ENCODE data around the gene COPG1.

COPG1 gene

GRCh38 chr3:129280183-129280582 lies 30.8 kb downstream of the COPG1 start:
- H3K27ac ChIP-seq (ENCODE audit: low read length) = no peak overlapping the region
- no peak overlapping the region for H3K4me3 ChIP-seq (ENCODE audit: low read length)
- peaks cover 5% of the 10 kb centered on the region for H3K36me3 ChIP-seq (ENCODE audit: control insufficient read depth, insufficient read depth, low read length)
- no peak for DNase-seq (ENCODE audit: low read depth, low spot score)
- WGBS (ENCODE audit: insufficient coverage, insufficient read length) = no CpG with 5 or more reads among the region's 2 CpGs
- no peaks in the 10 kb centered on the region for H3K27me3 ChIP-seq (ENCODE audit: control insufficient read depth, insufficient read depth, low read length)
- peaks cover 2% of the 10 kb centered on the region; the same call in 1 of the 2 replicates for H3K4me1 ChIP-seq (ENCODE audit: control insufficient read depth, insufficient read depth, low read length)
- no peaks in the 10 kb centered on the region for H3K9me3 ChIP-seq (ENCODE audit: control insufficient read depth, insufficient read depth, low read length)

GRCh38 chr3:129281726-129282125 lies 32.3 kb downstream of the COPG1 start:
- Histone ChIP-seq H3K27ac (ENCODE audit: low read length) (no peak overlapping the region), H3K36me3 (ENCODE audit: control insufficient read depth, insufficient read depth, low read length) (peaks cover 4% of the 10 kb centered on the region), H3K27me3 (ENCODE audit: control insufficient read depth, insufficient read depth, low read length) (no peaks in the 10 kb centered on the region), H3K9me3 (ENCODE audit: control insufficient read depth, insufficient read depth, low read length) (no peaks in the 10 kb centered on the region), H3K4me1 (ENCODE audit: control insufficient read depth, insufficient read depth, low read length) (peaks cover 2% of the 10 kb centered on the region; the same call in 1 of the 2 replicates), H3K4me3 (ENCODE audit: low read length) (no peak overlapping the region)
- no CpG with 5 or more reads among the region's 5 CpGs for WGBS (ENCODE audit: insufficient coverage, insufficient read length)
- no peak for DNase-seq (ENCODE audit: low read depth, low spot score)

DNA sequence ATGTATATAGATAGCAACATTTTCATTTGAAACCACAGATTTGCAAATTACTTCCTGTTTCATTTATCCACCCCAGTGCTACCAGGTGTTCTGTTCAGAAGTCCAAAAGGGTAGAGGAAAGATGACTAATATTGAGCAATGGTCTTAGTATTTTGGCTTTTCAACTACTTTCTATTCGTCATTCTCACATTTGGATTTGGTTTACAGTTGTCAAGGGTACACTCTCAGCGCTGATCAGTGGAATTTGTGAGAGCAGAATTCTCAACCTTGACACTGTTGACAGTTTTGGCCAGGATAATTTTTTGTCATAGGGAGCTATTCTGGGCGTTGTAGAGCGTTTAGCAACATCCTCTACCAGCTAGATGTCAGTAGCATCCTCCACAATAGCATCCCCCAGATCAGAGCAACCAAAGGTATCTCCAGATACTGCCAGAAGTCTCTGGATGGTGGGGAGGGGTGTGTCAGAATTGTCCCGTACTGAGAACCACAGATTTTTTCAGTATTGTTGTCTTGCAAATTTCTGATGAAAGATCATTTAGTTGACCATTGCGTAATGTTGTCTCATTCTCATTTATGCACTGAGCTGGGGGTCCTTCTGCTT lies 33.4 kb downstream of the COPG1 start:
- H3K27ac ChIP-seq (ENCODE audit: low read length) = no peak overlapping the region
- no peak overlapping the region for H3K4me3 ChIP-seq (ENCODE audit: low read length)
- H3K36me3 ChIP-seq (ENCODE audit: control insufficient read depth, insufficient read depth, low read length) = no peaks in the 10 kb centered on the region
- H3K9me3 ChIP-seq (ENCODE audit: control insufficient read depth, insufficient read depth, low read length) = no peaks in the 10 kb centered on the region
- no CpG with 5 or more reads among the region's 6 CpGs for WGBS (ENCODE audit: insufficient coverage, insufficient read length)
- H3K27me3 ChIP-seq (ENCODE audit: control insufficient read depth, insufficient read depth, low read length) = no peaks in the 10 kb centered on the region
- DNase-seq (ENCODE audit: low read depth, low spot score) = no peak
- peaks cover 2% of the 10 kb centered on the region; the same call in 1 of the 2 replicates for H3K4me1 ChIP-seq (ENCODE audit: control insufficient read depth, insufficient read depth, low read length)

- WGBS (ENCODE audit: insufficient coverage, insufficient read length) = no CpG with 5 or more reads among the region's 2 CpGs
- H3K4me1 ChIP-seq (ENCODE audit: control insufficient read depth, insufficient read depth, low read length) = no peaks in the 10 kb centered on the region
- H3K27ac ChIP-seq (ENCODE audit: low read length) = no peak overlapping the region
- H3K9me3 ChIP-seq (ENCODE audit: control insufficient read depth, insufficient read depth, low read length) = no peaks in the 10 kb centered on the region
- no peak for DNase-seq (ENCODE audit: low read depth, low spot score)
- no peaks in the 10 kb centered on the region; the same call in 1 of the 2 replicates for H3K36me3 ChIP-seq (ENCODE audit: control insufficient read depth, insufficient read depth, low read length)
- no peak overlapping the region for H3K4me3 ChIP-seq (ENCODE audit: low read length)
- H3K27me3 ChIP-seq (ENCODE audit: control insufficient read depth, insufficient read depth, low read length) = no peaks in the 10 kb centered on the region
Observed at GRCh38 chr3:129286081-129286480, 36.7 kb downstream of the COPG1 start.

DNA sequence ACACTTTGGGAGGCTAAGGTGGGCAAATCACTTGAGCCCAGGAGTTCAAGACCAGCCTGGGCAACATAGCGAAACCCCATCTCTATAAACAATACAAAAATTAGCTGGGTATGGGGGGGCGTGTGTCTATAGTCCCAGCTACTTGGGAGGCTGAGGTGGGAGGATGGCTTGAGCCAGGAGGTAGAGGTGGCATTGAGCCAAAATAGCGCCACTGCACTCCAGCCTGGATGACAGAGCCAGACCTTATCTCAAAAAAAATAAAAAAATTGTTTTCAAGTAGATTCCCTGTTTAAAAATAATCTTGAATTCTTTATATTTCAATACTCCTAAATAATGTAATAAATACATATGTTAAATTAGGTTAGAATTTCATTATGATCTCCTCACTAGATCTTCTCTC lies 39.0 kb downstream of the COPG1 start:
- Histone ChIP-seq H3K27me3 (ENCODE audit: control insufficient read depth, insufficient read depth, low read length) (no peaks in the 10 kb centered on the region), H3K27ac (ENCODE audit: low read length) (no peak overlapping the region), H3K9me3 (ENCODE audit: control insufficient read depth, insufficient read depth, low read length) (no peaks in the 10 kb centered on the region), H3K4me1 (ENCODE audit: control insufficient read depth, insufficient read depth, low read length) (no peaks in the 10 kb centered on the region), H3K36me3 (ENCODE audit: control insufficient read depth, insufficient read depth, low read length) (peaks cover 2% of the 10 kb centered on the region; the same call in 1 of the 2 replicates), H3K4me3 (ENCODE audit: low read length) (no peak overlapping the region)
- DNase-seq (ENCODE audit: low read depth, low spot score) = no peak
- no CpG with 5 or more reads among the region's 3 CpGs for WGBS (ENCODE audit: insufficient coverage, insufficient read length)

GRCh38 chr3:129289201-129289921 lies 40.0 kb downstream of the COPG1 start:
- no peaks in the 10 kb centered on the region for H3K27me3 ChIP-seq (ENCODE audit: control insufficient read depth, insufficient read depth, low read length)
- peaks cover 2% of the 10 kb centered on the region; the same call in 1 of the 2 replicates for H3K36me3 ChIP-seq (ENCODE audit: control insufficient read depth, insufficient read depth, low read length)
- DNase-seq (ENCODE audit: low read depth, low spot score) = no peak
- no peak overlapping the region for H3K27ac ChIP-seq (ENCODE audit: low read length)
- H3K4me3 ChIP-seq (ENCODE audit: low read length) = no peak overlapping the region
- no peaks in the 10 kb centered on the region for H3K4me1 ChIP-seq (ENCODE audit: control insufficient read depth, insufficient read depth, low read length)
- no peaks in the 10 kb centered on the region for H3K9me3 ChIP-seq (ENCODE audit: control insufficient read depth, insufficient read depth, low read length)
- WGBS (ENCODE audit: insufficient coverage, insufficient read length) = no CpG with 5 or more reads among the region's 6 CpGs

- no peak for DNase-seq (ENCODE audit: low read depth, low spot score)
- H3K4me1 ChIP-seq (ENCODE audit: control insufficient read depth, insufficient read depth, low read length) = no peaks in the 10 kb centered on the region
- H3K9me3 ChIP-seq (ENCODE audit: control insufficient read depth, insufficient read depth, low read length) = no peaks in the 10 kb centered on the region
- no peak overlapping the region for H3K27ac ChIP-seq (ENCODE audit: low read length)
- H3K4me3 ChIP-seq (ENCODE audit: low read length) = no peak overlapping the region
- no peaks in the 10 kb centered on the region for H3K27me3 ChIP-seq (ENCODE audit: control insufficient read depth, insufficient read depth, low read length)
- peaks cover 2% of the 10 kb centered on the region; the same call in 1 of the 2 replicates for H3K36me3 ChIP-seq (ENCODE audit: control insufficient read depth, insufficient read depth, low read length)
- no CpG with 5 or more reads among the region's 4 CpGs for WGBS (ENCODE audit: insufficient coverage, insufficient read length)
Observed at GRCh38 chr3:129291236-129291886, 42.0 kb downstream of the COPG1 start.

GRCh38 chr3:129295286-129295685 lies 45.9 kb downstream of the COPG1 start:
- H3K9me3 ChIP-seq (ENCODE audit: control insufficient read depth, insufficient read depth, low read length) = no peaks in the 10 kb centered on the region
- no CpG with 5 or more reads among the region's 5 CpGs for WGBS (ENCODE audit: insufficient coverage, insufficient read length)
- DNase-seq (ENCODE audit: low read depth, low spot score) = no peak
- H3K4me3 ChIP-seq (ENCODE audit: low read length) = no peak overlapping the region
- peaks cover 5% of the 10 kb centered on the region; the same call in 1 of the 2 replicates for H3K36me3 ChIP-seq (ENCODE audit: control insufficient read depth, insufficient read depth, low read length)
- H3K4me1 ChIP-seq (ENCODE audit: control insufficient read depth, insufficient read depth, low read length) = no peaks in the 10 kb centered on the region
- no peaks in the 10 kb centered on the region for H3K27me3 ChIP-seq (ENCODE audit: control insufficient read depth, insufficient read depth, low read length)
- no peak overlapping the region for H3K27ac ChIP-seq (ENCODE audit: low read length)

GRCh38 chr3:129304146-129304961 lies 54.9 kb downstream of the COPG1 start:
- no peak overlapping the region for H3K4me3 ChIP-seq (ENCODE audit: low read length)
- no peaks in the 10 kb centered on the region for H3K27me3 ChIP-seq (ENCODE audit: control insufficient read depth, insufficient read depth, low read length)
- H3K9me3 ChIP-seq (ENCODE audit: control insufficient read depth, insufficient read depth, low read length) = no peaks in the 10 kb centered on the region
- H3K36me3 ChIP-seq (ENCODE audit: control insufficient read depth, insufficient read depth, low read length) = peaks cover 9% of the 10 kb centered on the region; the same call in 1 of the 2 replicates
- no peaks in the 10 kb centered on the region; the same call in 1 of the 2 replicates for H3K4me1 ChIP-seq (ENCODE audit: control insufficient read depth, insufficient read depth, low read length)
- H3K27ac ChIP-seq (ENCODE audit: low read length) = no peak overlapping the region
- no peak for DNase-seq (ENCODE audit: low read depth, low spot score)
- no CpG with 5 or more reads among the region's 3 CpGs for whole genome bisulfite sequencing (ENCODE audit: insufficient coverage, insufficient read length)

- Histone ChIP-seq H3K36me3 (ENCODE audit: control insufficient read depth, insufficient read depth, low read length) (peaks cover 9% of the 10 kb centered on the region; the same call in 1 of the 2 replicates), H3K4me3 (ENCODE audit: low read length) (no peak overlapping the region), H3K27me3 (ENCODE audit: control insufficient read depth, insufficient read depth, low read length) (no peaks in the 10 kb centered on the region), H3K4me1 (ENCODE audit: control insufficient read depth, insufficient read depth, low read length) (no peaks in the 10 kb centered on the region; the same call in 1 of the 2 replicates), H3K9me3 (ENCODE audit: control insufficient read depth, insufficient read depth, low read length) (no peaks in the 10 kb centered on the region), H3K27ac (ENCODE audit: low read length) (no peak overlapping the region)
- no peak for DNase-seq (ENCODE audit: low read depth, low spot score)
- WGBS (ENCODE audit: insufficient coverage, insufficient read length) = no CpG with 5 or more reads among the region's 1 CpG
Observed at GRCh38 chr3:129304962-129305222, 55.5 kb downstream of the COPG1 start.
